Mucosa of rectum (tissue), 2 donors: ENCODE measurements around the gene MTHFSD.

ENCODE experiments used
- H3K27ac ChIP-seq, 2 donors: one replicate each; pipeline ENCODE4 v1.7.0; 2013; ENCODE audit warnings: inconsistent platforms in 2 of 2, low read depth in 2 of 2, low read length in 2 of 2
- H3K27me3 ChIP-seq, 2 donors: one replicate each; pipeline ENCODE4 v1.7.0; 2013; ENCODE audit warnings: low read length in 2 of 2; ENCODE audit not compliant: control insufficient read depth in 2 of 2, insufficient read depth in 2 of 2
- H3K36me3 ChIP-seq, 2 donors: one replicate each; pipeline ENCODE4 v1.7.0; 2013; ENCODE audit warnings: low read length in 2 of 2; ENCODE audit not compliant: control insufficient read depth in 2 of 2, insufficient read depth in 2 of 2
- H3K4me1 ChIP-seq, 2 donors: one replicate each; pipeline ENCODE4 v1.7.0; 2013; ENCODE audit warnings: low read length in 2 of 2, mild to moderate bottlenecking in 1 of 2; ENCODE audit not compliant: control insufficient read depth in 2 of 2, insufficient read depth in 2 of 2
- H3K4me3 ChIP-seq, 2 donors: one replicate each; pipeline ENCODE4 v1.7.0; 2013; ENCODE audit warnings: low read length in 2 of 2
- H3K9ac ChIP-seq, 2 donors: one replicate each; pipeline ENCODE4 v1.7.0; 2013; ENCODE audit warnings: low read length in 2 of 2, low read depth in 1 of 2, mild to moderate bottlenecking in 1 of 2
- H3K9me3 ChIP-seq, 2 donors: one replicate each; pipeline ENCODE4 v1.7.0; 2013; ENCODE audit warnings: low read length in 2 of 2; ENCODE audit not compliant: control insufficient read depth in 2 of 2
- donor health status: healthy.
- donor health status: Normal muscosa, but diverticular disease.

The MTHFSD gene

GRCh38 chr16:86501989-86502855, 52.8 kb downstream of the MTHFSD start:
- H3K4me3 ChIP-seq = peak overlapping the region in 1 of 2 donors; percentile 33
- H3K9me3 ChIP-seq = no peaks in the 10 kb centered on the region
- H3K27ac ChIP-seq = peak overlapping the region; percentile 71 to 79
- peak overlapping the region; percentile 41 to 47 for H3K9ac ChIP-seq
- H3K27me3 ChIP-seq = peaks cover 57 to 65% of the 10 kb centered on the region in 2 donors
- H3K4me1 ChIP-seq = peaks cover 3 to 7% of the 10 kb centered on the region in 2 donors
- H3K36me3 ChIP-seq = no peaks in the 10 kb centered on the region

GRCh38 chr16:86500708-86501510, 54.1 kb downstream of the MTHFSD start:
- H3K9me3 ChIP-seq = no peaks in the 10 kb centered on the region
- peak overlapping the region in 1 of 2 donors; percentile 26 for H3K4me3 ChIP-seq
- peak overlapping the region; percentile 71 to 79 for H3K27ac ChIP-seq
- H3K27me3 ChIP-seq = peaks cover 52 to 57% of the 10 kb centered on the region in 2 donors
- peaks cover 3 to 7% of the 10 kb centered on the region in 2 donors for H3K4me1 ChIP-seq
- no peaks in the 10 kb centered on the region for H3K36me3 ChIP-seq
- peak overlapping the region; percentile 5 to 40 for H3K9ac ChIP-seq

GRCh38 chr16:86499889-86500707, 54.9 kb downstream of the MTHFSD start:
- H3K9ac ChIP-seq = peak overlapping the region; percentile 14 to 46

GRCh38 chr16:86499440-86499786, 55.6 kb downstream of the MTHFSD start:
- no peaks in the 10 kb centered on the region for H3K36me3 ChIP-seq
- peak overlapping the region in 1 of 2 donors; percentile 59 for H3K9ac ChIP-seq
- peaks cover 3% of the 10 kb centered on the region in 2 donors for H3K4me1 ChIP-seq
- peaks cover 52 to 59% of the 10 kb centered on the region in 2 donors for H3K27me3 ChIP-seq
- peak overlapping the region in 1 of 2 donors; percentile 56 for H3K4me3 ChIP-seq
- peak overlapping the region; percentile 71 to 79 for H3K27ac ChIP-seq
- H3K9me3 ChIP-seq = no peaks in the 10 kb centered on the region

More at GRCh38 chr16:86499889-86500707, 54.9 kb downstream of the MTHFSD start:
- Histone ChIP-seq H3K27ac (peak overlapping the region; percentile 71 to 79), H3K36me3 (no peaks in the 10 kb centered on the region), H3K4me3 (peak overlapping the region in 1 of 2 donors; percentile 26), H3K9me3 (no peaks in the 10 kb centered on the region), H3K27me3 (peaks cover 56 to 60% of the 10 kb centered on the region in 2 donors), H3K4me1 (peaks cover 3 to 7% of the 10 kb centered on the region in 2 donors)

- Histone ChIP-seq H3K36me3 (no peaks in the 10 kb centered on the region), H3K9me3 (no peaks in the 10 kb centered on the region), H3K4me1 (peaks cover 3% of the 10 kb centered on the region in 2 donors), H3K27me3 (peaks cover 46 to 54% of the 10 kb centered on the region in 2 donors), H3K4me3 (peak overlapping the region; percentile 55 to 56), H3K9ac (peak overlapping the region; percentile 2 to 59), H3K27ac (peak overlapping the region; percentile 71 to 79)
Measured at GRCh38 chr16:86498671-86499439, 56.2 kb downstream of the MTHFSD start.

GRCh38 chr16:86498155-86498670, 56.8 kb downstream of the MTHFSD start:
- H3K4me3 ChIP-seq = peak overlapping the region; percentile 55 to 56
- H3K36me3 ChIP-seq = no peaks in the 10 kb centered on the region
- peak overlapping the region; percentile 71 to 79 for H3K27ac ChIP-seq
- no peaks in the 10 kb centered on the region for H3K9me3 ChIP-seq
- peak overlapping the region; percentile 3 to 59 for H3K9ac ChIP-seq
- H3K27me3 ChIP-seq = peaks cover 42 to 49% of the 10 kb centered on the region in 2 donors
- peaks cover 3% of the 10 kb centered on the region in 2 donors for H3K4me1 ChIP-seq

- peaks cover 37 to 48% of the 10 kb centered on the region in 2 donors for H3K27me3 ChIP-seq
- no peaks in the 10 kb centered on the region for H3K9me3 ChIP-seq
- H3K27ac ChIP-seq = peak overlapping the region; percentile 71 to 75
- peaks cover 3% of the 10 kb centered on the region in 2 donors for H3K4me1 ChIP-seq
- H3K4me3 ChIP-seq = peak overlapping the region in 1 of 2 donors; percentile 16
- no peak overlapping the region for H3K9ac ChIP-seq
- H3K36me3 ChIP-seq = no peaks in the 10 kb centered on the region
Measured at GRCh38 chr16:86497551-86498021, 57.4 kb downstream of the MTHFSD start.

GRCh38 chr16:86496929-86497461, 58.0 kb downstream of the MTHFSD start:
- no peaks in the 10 kb centered on the region for H3K36me3 ChIP-seq
- H3K27me3 ChIP-seq = peaks cover 33 to 43% of the 10 kb centered on the region in 2 donors
- peak overlapping the region; percentile 71 to 75 for H3K27ac ChIP-seq
- H3K4me3 ChIP-seq = peak overlapping the region; percentile 13 to 34
- peak overlapping the region in 1 of 2 donors; percentile 60 for H3K9ac ChIP-seq
- no peaks in the 10 kb centered on the region for H3K9me3 ChIP-seq
- peaks cover 3% of the 10 kb centered on the region in 2 donors for H3K4me1 ChIP-seq
